Measurements from ENCODE around the gene SPATA19. TPM values are rescaled to one million over a fixed set of nuclear protein-coding genes. Genes with fewer than 3 reads are reported as not detected.

The SPATA19 gene
- total RNA-seq, 2 experiments from 2014 or later, result not detected

DNA sequence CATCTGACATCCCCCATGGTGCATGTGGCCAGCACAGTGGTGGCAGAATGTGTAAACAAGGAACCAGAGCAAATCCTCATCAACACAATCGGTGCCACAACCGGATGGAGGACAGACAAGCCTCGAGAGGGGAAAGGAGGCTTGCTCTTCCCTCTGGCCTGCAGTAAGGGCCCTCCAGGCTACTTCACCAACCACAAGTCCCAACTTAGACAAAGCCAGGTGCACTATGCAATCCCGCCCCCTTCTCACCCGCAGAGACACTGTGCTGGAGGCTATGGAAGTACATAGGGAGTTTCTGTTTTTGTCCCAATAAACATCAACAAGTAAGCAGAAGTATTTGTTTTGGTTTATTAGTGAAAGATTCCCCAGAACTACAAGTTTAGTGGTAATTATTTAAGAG, 54.3 kb downstream of the SPATA19 start:
- TF ChIP-seq, protein P1, sequence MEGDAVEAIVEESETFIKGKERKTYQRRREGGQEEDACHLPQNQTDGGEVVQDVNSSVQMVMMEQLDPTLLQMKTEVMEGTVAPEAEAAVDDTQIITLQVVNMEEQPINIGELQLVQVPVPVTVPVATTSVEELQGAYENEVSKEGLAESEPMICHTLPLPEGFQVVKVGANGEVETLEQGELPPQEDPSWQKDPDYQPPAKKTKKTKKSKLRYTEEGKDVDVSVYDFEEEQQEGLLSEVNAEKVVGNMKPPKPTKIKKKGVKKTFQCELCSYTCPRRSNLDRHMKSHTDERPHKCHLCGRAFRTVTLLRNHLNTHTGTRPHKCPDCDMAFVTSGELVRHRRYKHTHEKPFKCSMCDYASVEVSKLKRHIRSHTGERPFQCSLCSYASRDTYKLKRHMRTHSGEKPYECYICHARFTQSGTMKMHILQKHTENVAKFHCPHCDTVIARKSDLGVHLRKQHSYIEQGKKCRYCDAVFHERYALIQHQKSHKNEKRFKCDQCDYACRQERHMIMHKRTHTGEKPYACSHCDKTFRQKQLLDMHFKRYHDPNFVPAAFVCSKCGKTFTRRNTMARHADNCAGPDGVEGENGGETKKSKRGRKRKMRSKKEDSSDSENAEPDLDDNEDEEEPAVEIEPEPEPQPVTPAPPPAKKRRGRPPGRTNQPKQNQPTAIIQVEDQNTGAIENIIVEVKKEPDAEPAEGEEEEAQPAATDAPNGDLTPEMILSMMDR (conservative IDR thresholded peaks at IDR 0.05; ENCODE audit: low read length), result no peak
- TF ChIP-seq EZH2phosphoT487 (IDR thresholded peaks at IDR 0.05; ENCODE audit: borderline replicate concordance, low read depth, low read length), result no peak
- H2AFZ ChIP-seq (ENCODE audit: low read length), result no peak overlapping the region
- intact Hi-C loops (cut with micrococcal nuclease; ENCODE audit: unreplicated experiment), result no loop called here
- CTCF ChIA-PET (ENCODE audit: unreplicated experiment), result no interaction called here
- H3K9me3 ChIP-seq (ENCODE audit: low read length), result no peaks in the 10 kb centered on the region
- H3K27ac ChIP-seq (ENCODE audit: low read depth, low read length, poor library complexity, severe bottlenecking), result no peak overlapping the region
- POLR2A ChIA-PET, result no interaction called here
- H3K9me2 ChIP-seq (ENCODE audit: insufficient read depth, low read length), result no peaks in the 10 kb centered on the region
- H3K79me2 ChIP-seq (ENCODE audit: insufficient read depth, low read depth, low read length), result no peaks in the 10 kb centered on the region
- H4K20me1 ChIP-seq (ENCODE audit: insufficient read depth, low read length), result no peaks in the 10 kb centered on the region
- no peak overlapping the region for H3K4me2 ChIP-seq (ENCODE audit: low read length)
- DNase-seq (ENCODE audit: low spot score), result no peak
- H3K36me3 ChIP-seq (ENCODE audit: insufficient read depth, low read length), result no peaks in the 10 kb centered on the region
- BruUV-seq (replicated peaks), result no TSS peak
- H3K4me1 ChIP-seq (ENCODE audit: insufficient read depth, low read length, poor library complexity, severe bottlenecking), result no peaks in the 10 kb centered on the region
- no peak overlapping the region for H3K4me3 ChIP-seq (ENCODE audit: low read depth, low read length, poor library complexity, severe bottlenecking)

Other genes starting within 250 kb of the SPATA19 start
- 0.36 and 0.95 TPM in 2 replicates for gene IGSF9B, start 111.5 kb upstream of the SPATA19 start, total RNA-seq (2014; rRNA removed; shearing (Covaris generic))
- gene IGSF9B, start 111.5 kb upstream of the SPATA19 start, total RNA-seq (2022), result 2.8 and 3.4 TPM in 2 replicates
- gene JAM3, start 223.6 kb upstream of the SPATA19 start, total RNA-seq (2014; rRNA removed; shearing (Covaris generic)), result not detected in 2 replicates
- not detected in 2 replicates for gene JAM3, start 223.6 kb upstream of the SPATA19 start, total RNA-seq (2022)